Spleen (tissue), 7 donors: ENCODE measurements around the gene PTPN9.

ENCODE experiments used
- POLR2A ChIP-seq, 3 donors: fragments of 450-650 bp; IDR thresholded peaks; one replicate each; pipeline ENCODE4 v1.5.1; 2017; ENCODE audit warnings: antibody characterized with exemption in 3 of 3, mild to moderate bottlenecking in 1 of 3
- POLR2AphosphoS5 ChIP-seq, 3 donors: sonication (generic); formaldehyde crosslinking; IDR thresholded peaks; one replicate each; pipeline ENCODE4 v1.5.1; 2017; ENCODE audit warnings: antibody characterized with exemption in 3 of 3
- TF ChIP-seq, protein P1 (sequence below), 11 experiments: fragments of 200-600 bp in 7 of 11; fragments of 450-650 bp in 4 of 11; sonication (generic) in 4 of 11; IDR thresholded peaks in 8 of 11; conservative IDR thresholded peaks in 3 of 11; 1 replicate in 7 of 11; 2 replicates in 4 of 11; pipeline versions ENCODE4 v1.4.0 to v1.8.0; 2016 to 2021; ENCODE audit warnings: antibody characterized with exemption in 11 of 11, inconsistent platforms in 4 of 11, mild to moderate bottlenecking in 1 of 11
- donor health status: DM: no; HTN: no; CAD: no; lungs with moderate emphysema.
- donor health status: DM: no; HTN: no; CAD: no.
- donor health status: DM: no; HTN: no; CAD: no.

DNA sequence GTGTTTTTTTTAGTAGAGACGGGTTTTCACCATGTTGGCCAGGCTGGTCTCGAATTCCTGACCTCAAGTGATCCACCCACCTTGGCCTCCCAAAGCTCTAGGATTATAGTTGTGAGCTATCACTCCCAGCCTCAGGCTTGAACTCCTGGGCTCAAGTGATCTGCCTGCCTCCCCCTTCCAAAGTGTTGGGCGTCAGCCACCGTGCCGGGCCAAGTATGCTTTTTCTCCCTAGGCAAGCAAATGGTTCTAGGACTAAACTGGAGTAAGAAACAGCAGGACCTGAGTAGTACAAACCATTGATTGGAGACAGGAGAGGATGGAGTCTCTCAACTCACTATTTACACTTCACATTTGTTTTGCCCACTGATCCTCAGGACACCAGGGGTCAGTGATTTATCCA, 4.6 kb upstream of the PTPN9 start:
- TF ChIP-seq, protein P1, sequence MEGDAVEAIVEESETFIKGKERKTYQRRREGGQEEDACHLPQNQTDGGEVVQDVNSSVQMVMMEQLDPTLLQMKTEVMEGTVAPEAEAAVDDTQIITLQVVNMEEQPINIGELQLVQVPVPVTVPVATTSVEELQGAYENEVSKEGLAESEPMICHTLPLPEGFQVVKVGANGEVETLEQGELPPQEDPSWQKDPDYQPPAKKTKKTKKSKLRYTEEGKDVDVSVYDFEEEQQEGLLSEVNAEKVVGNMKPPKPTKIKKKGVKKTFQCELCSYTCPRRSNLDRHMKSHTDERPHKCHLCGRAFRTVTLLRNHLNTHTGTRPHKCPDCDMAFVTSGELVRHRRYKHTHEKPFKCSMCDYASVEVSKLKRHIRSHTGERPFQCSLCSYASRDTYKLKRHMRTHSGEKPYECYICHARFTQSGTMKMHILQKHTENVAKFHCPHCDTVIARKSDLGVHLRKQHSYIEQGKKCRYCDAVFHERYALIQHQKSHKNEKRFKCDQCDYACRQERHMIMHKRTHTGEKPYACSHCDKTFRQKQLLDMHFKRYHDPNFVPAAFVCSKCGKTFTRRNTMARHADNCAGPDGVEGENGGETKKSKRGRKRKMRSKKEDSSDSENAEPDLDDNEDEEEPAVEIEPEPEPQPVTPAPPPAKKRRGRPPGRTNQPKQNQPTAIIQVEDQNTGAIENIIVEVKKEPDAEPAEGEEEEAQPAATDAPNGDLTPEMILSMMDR (IDR thresholded peaks at IDR 0.05 in 8 of 11, conservative IDR thresholded peaks at IDR 0.05 in 3 of 11): no peak
- no peak for TF ChIP-seq POLR2AphosphoS5 (IDR thresholded peaks at IDR 0.05)
- no peak for TF ChIP-seq POLR2A (IDR thresholded peaks at IDR 0.05)
